Measurements from ENCODE around the gene CBY3. TPM values are rescaled to one million over a fixed set of nuclear protein-coding genes. Genes with fewer than 3 reads are reported as not detected.

The CBY3 gene
- total RNA-seq, 4 donors from 2014 or later: not detected

- in situ Hi-C loops (cut with MboI; ENCODE audit: low pct_ligation_motif_present in 1 of 4, low pct_unique_long_range_greater_than_20kb in 1 of 4, low sequenced_read_pairs in 3 of 4): no loop called here
- H3K9me3 ChIP-seq: no peaks in the 10 kb centered on the region
- TF ChIP-seq CTCF (IDR thresholded peaks at IDR 0.05) (no peak), EP300 (IDR thresholded peaks at IDR 0.05; ENCODE audit: low read depth) (no peak), POLR2A (IDR thresholded peaks at IDR 0.05) (no peak), POLR2AphosphoS5 (IDR thresholded peaks at IDR 0.05) (no peak)
- H3K36me3 ChIP-seq: peaks cover 0 to 7% (median 0%) of the 10 kb centered on the region in 4 donors
- intact Hi-C loops (cut with DNase I; ENCODE audit: low total_unique reads): no loop called here
- peaks cover 17 to 42% (median 39%) of the 10 kb centered on the region in 4 donors for H3K4me1 ChIP-seq
- DNase-seq: no peak
- WGBS, 2 donors (ENCODE audit: low coverage in 1 of 2): 55% methylated on average over 7 of the region's 7 CpGs; no CpG with 5 or more reads in 1 of the 2 donors
- peak overlapping the region in 3 of 4 donors; percentile 93 to 100 (median 94) for H3K4me3 ChIP-seq
- H3K27ac ChIP-seq: peak overlapping the region; percentile 95 to 100 (median 98)
- H3K27me3 ChIP-seq: no peaks in the 10 kb centered on the region
These were observed 19.6 kb upstream of the CBY3 start for GRCh38 chr5:179700401-179700918.

GRCh38 chr5:179699616-179700237 is 18.9 kb upstream of the CBY3 start:
- Histone ChIP-seq H3K9me3 (no peaks in the 10 kb centered on the region), H3K36me3 (peaks cover 0 to 2% (median 0%) of the 10 kb centered on the region in 4 donors), H3K27ac (peak overlapping the region; percentile 95 to 100 (median 98)), H3K4me3 (peak overlapping the region; percentile 71 to 100 (median 94)), H3K27me3 (no peaks in the 10 kb centered on the region), H3K4me1 (peaks cover 17 to 42% (median 39%) of the 10 kb centered on the region in 4 donors)
- in situ Hi-C loops (cut with MboI; ENCODE audit: low pct_ligation_motif_present in 1 of 4, low pct_unique_long_range_greater_than_20kb in 1 of 4, low sequenced_read_pairs in 3 of 4): no loop called here
- WGBS, 2 donors (ENCODE audit: low coverage in 1 of 2): 3% methylated on average over 19 of the region's 19 CpGs; no CpG with 5 or more reads in 1 of the 2 donors
- peak; percentile 27 for DNase-seq
- TF ChIP-seq POLR2A (IDR thresholded peaks at IDR 0.05): no peak
- TF ChIP-seq POLR2AphosphoS5 (IDR thresholded peaks at IDR 0.05): no peak
- no peak for TF ChIP-seq CTCF (IDR thresholded peaks at IDR 0.05)
- TF ChIP-seq EP300 (IDR thresholded peaks at IDR 0.05; ENCODE audit: low read depth): no peak
- intact Hi-C loops (cut with DNase I; ENCODE audit: low total_unique reads): no loop called here

- H3K36me3 ChIP-seq: no peaks in the 10 kb centered on the region
- DNase-seq: no peak
- TF ChIP-seq EP300 (IDR thresholded peaks at IDR 0.05; ENCODE audit: low read depth): no peak
- TF ChIP-seq POLR2A (IDR thresholded peaks at IDR 0.05): peak; percentile 87
- TF ChIP-seq CTCF (IDR thresholded peaks at IDR 0.05): no peak
- peak; percentile 92 to 97 (median 95) for TF ChIP-seq POLR2AphosphoS5 (IDR thresholded peaks at IDR 0.05)
- H3K9me3 ChIP-seq: no peaks in the 10 kb centered on the region
- H3K27me3 ChIP-seq: no peaks in the 10 kb centered on the region
- H3K4me3 ChIP-seq: peak within 1 kb of the TSS; percentile 83 to 100 (median 94)
- H3K4me1 ChIP-seq: peaks cover 17 to 42% (median 39%) of the 10 kb centered on the region in 4 donors
- in situ Hi-C loops (cut with MboI; ENCODE audit: low pct_ligation_motif_present in 1 of 4, low pct_unique_long_range_greater_than_20kb in 1 of 4, low sequenced_read_pairs in 3 of 4): no loop called here
- H3K27ac ChIP-seq: peak within 1 kb of the TSS; percentile 98 to 100 (median 99)
- WGBS, 2 donors (ENCODE audit: low coverage in 1 of 2): 0% methylated on average over 20 of the region's 58 CpGs; no CpG with 5 or more reads in 1 of the 2 donors
- intact Hi-C loops (cut with DNase I; ENCODE audit: low total_unique reads): no loop called here
These were observed 18.2 kb upstream of the CBY3 start, which contains the start of gene CANX for GRCh38 chr5:179698935-179699615. CANX (plus strand) TSS chr5:179698967; CDS start chr5:179705682, 6,715 bp downstream.

Data from transverse colon (tissue), 4 donors.